Panc1 (cell line): ENCODE measurements around the gene SYT13. TPM values are rescaled to one million over a fixed set of nuclear protein-coding genes. Genes with fewer than 3 reads are reported as not detected.

ENCODE experiments used
- ATAC-seq: fragments of 200-7000 bp; cut with Tn5 transposase; 2 replicates; pipeline ENCODE4 v1.9.1; 2020; ENCODE audit warnings: mild to moderate bottlenecking, moderate library complexity
- BruUV-seq: library from RNA; stranded (reverse); fragments of 400-500 nt; replicated peaks from 2 replicates; lab custom pipeline; 2021; lab: Mats Ljungman, UMichigan
- CTCF ChIA-PET: fragments of 300-600 bp; sonication (Branson Sonifier 250); formaldehyde crosslinking; loops from one replicate; lab custom pipeline; 2022; ENCODE audit warnings: antibody characterized with exemption; lab: Charles Lee
- POLR2A ChIA-PET: fragments of 300-600 bp; sonication (Branson Sonifier 250); formaldehyde crosslinking; loops from one replicate; lab custom pipeline; 2022; ENCODE audit warnings: antibody characterized with exemption; lab: Charles Lee
- DNase-seq: peaks from one replicate; pipeline ENCODE4 v3.0.0-alpha.2; 2010; ENCODE audit warnings: low read depth, low spot score
- H3K27ac ChIP-seq: 2 replicates; pipeline ENCODE4 v1.5.1; 2011; ENCODE audit warnings: mild to moderate bottlenecking, low read length, inconsistent platforms
- H3K27me3 ChIP-seq: fragments of 200-500 bp; sonication (Bioruptor generic); 2 replicates; pipeline ENCODE4 v1.6.0; 2014; ENCODE audit warnings: low read length, inconsistent platforms; ENCODE audit not compliant: control insufficient read depth, insufficient read depth
- H3K36me3 ChIP-seq: fragments of 200-500 bp; sonication (Bioruptor generic); 2 replicates; pipeline ENCODE4 v1.5.1; 2014; ENCODE audit warnings: inconsistent platforms, mild to moderate bottlenecking, low read length, moderate library complexity; ENCODE audit not compliant: control insufficient read depth, insufficient read depth
- H3K4me1 ChIP-seq: 2 replicates; pipeline ENCODE4 v1.5.1; 2011; ENCODE audit warnings: inconsistent platforms, mild to moderate bottlenecking, low read length, moderate library complexity; ENCODE audit not compliant: control insufficient read depth, insufficient read depth
- H3K4me3 ChIP-seq, 2 experiments: 2 replicates each; pipeline ENCODE4 v1.5.1; 2011 to 2012; ENCODE audit warnings: low read depth in 2 of 2, low read length in 2 of 2, mild to moderate bottlenecking in 2 of 2, inconsistent platforms in 1 of 2, moderate library complexity in 1 of 2
- H3K9me3 ChIP-seq: fragments of 200-500 bp; sonication (Bioruptor generic); 2 replicates; pipeline ENCODE4 v1.5.1; 2014; ENCODE audit warnings: low read depth, mild to moderate bottlenecking, inconsistent platforms, low read length, moderate library complexity; ENCODE audit not compliant: control insufficient read depth, insufficient read depth
- CTCF ChIP-seq: fragments of 450-650 bp; IDR thresholded peaks from 2 replicates; pipeline ENCODE4 v1.5.1; 2017; ENCODE audit warnings: mild to moderate bottlenecking
- POLR2AphosphoS5 ChIP-seq: IDR thresholded peaks from 2 replicates; pipeline ENCODE4 v1.6.1; 2012; ENCODE audit warnings: mild to moderate bottlenecking, low read depth, low read length, moderate library complexity
- REST ChIP-seq, 2 experiments: IDR thresholded peaks; 2 replicates each; pipeline ENCODE4 v1.6.1; 2011 to 2012; ENCODE audit warnings: low read depth in 2 of 2, control low read depth in 1 of 2, low read length in 1 of 2, mild to moderate bottlenecking in 1 of 2, moderate library complexity in 1 of 2; ENCODE audit not compliant: insufficient read depth in 1 of 2
- SIN3A ChIP-seq: IDR thresholded peaks from 2 replicates; pipeline ENCODE4 v1.6.1; 2012; ENCODE audit warnings: low read depth, mild to moderate bottlenecking, low read length, moderate library complexity, borderline replicate concordance; ENCODE audit not compliant: insufficient read depth
- TCF7L2 ChIP-seq: IDR thresholded peaks from 2 replicates; pipeline ENCODE4 v1.6.1; 2011; ENCODE audit warnings: mild to moderate bottlenecking, low read depth, low read length, inconsistent platforms
- in situ Hi-C: cut with HindIII; loops from 2 replicates; pipeline ENCODE4 v1.10.0; 2016; ENCODE audit warnings: low sequenced_read_pairs, low pct_unique_long_range_greater_than_20kb
- intact Hi-C: fragments of 100-400 bp; cut with micrococcal nuclease; formaldehyde crosslinking; loops from one replicate; pipeline ENCODE4 v1.10.0; 2022; ENCODE audit not compliant: unreplicated experiment
- total RNA-seq: library from RNA; stranded (reverse); gene quantifications from one replicate; pipeline ENCODE4 v1.2.1, GENCODE V29; 2021; ENCODE audit not compliant: unreplicated experiment

SYT13 gene
- total RNA-seq, 1 experiment from 2014 or later = 0.13 TPM

GRCh38 chr11:45318516-45318915 is 32.4 kb upstream of the SYT13 start:
- DNase-seq = no peak
- Histone ChIP-seq H3K27ac (no peak overlapping the region), H3K9me3 (no peaks in the 10 kb centered on the region), H3K4me1 (no peaks in the 10 kb centered on the region), H3K36me3 (no peaks in the 10 kb centered on the region), H3K4me3 (no peak overlapping the region), H3K27me3 (peaks cover 4% of the 10 kb centered on the region)
- CTCF ChIA-PET = no interaction called here
- intact Hi-C loops = no loop called here
- TF ChIP-seq TCF7L2 (no peak), REST (IDR thresholded peaks at IDR 0.05; ENCODE audit: insufficient read depth in 1 of 2, low read depth in 2 of 2, low read length in 1 of 2) (no peak), POLR2AphosphoS5 (no peak), SIN3A (no peak), CTCF (no peak)
- no TSS peak for BruUV-seq
- in situ Hi-C loops = no loop called here
- no peak for ATAC-seq
- POLR2A ChIA-PET = no interaction called here

- Histone ChIP-seq H3K4me1 (no peaks in the 10 kb centered on the region), H3K27me3 (peaks cover 15% of the 10 kb centered on the region), H3K36me3 (no peaks in the 10 kb centered on the region), H3K27ac (no peak overlapping the region), H3K4me3 (no peak overlapping the region), H3K9me3 (no peaks in the 10 kb centered on the region)
- DNase-seq = no peak
- intact Hi-C loops (no loop called here), in situ Hi-C loops (no loop called here)
- POLR2A ChIA-PET = no interaction called here
- TF ChIP-seq REST (IDR thresholded peaks at IDR 0.05; ENCODE audit: insufficient read depth in 1 of 2, low read depth in 2 of 2, low read length in 1 of 2) (no peak), CTCF (no peak), TCF7L2 (no peak), POLR2AphosphoS5 (no peak)
- CTCF ChIA-PET = no interaction called here
- BruUV-seq = no TSS peak
- no peak for ATAC-seq
Observed at GRCh38 chr11:45316258-45316657, 30.1 kb upstream of the SYT13 start.
